Measurements from ENCODE around the gene NDUFB11. TPM values are rescaled to one million over a fixed set of nuclear protein-coding genes. Genes with fewer than 3 reads are reported as not detected.

The NDUFB11 gene
- total RNA-seq, 4 donors from 2014 or later, result 105 to 172 (median 168) TPM

DNA sequence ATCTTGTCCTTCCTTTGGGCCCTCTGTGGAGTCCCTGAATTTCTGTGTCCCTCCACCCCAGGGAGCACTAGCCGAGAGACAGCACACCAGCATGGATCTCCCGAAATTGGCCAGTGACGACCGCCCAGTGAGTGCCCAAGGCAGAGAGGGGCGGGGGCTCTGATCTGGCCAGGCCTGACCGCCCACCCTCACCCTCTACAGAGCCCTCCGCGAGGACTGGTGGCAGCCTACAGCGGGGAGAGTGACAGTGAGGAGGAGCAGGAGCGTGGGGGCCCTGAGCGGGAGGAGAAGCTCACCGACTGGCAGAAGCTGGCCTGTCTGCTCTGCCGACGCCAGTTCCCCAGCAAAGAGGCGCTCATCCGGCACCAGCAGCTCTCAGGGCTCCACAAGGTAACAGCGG is 40.7 kb upstream of the NDUFB11 start:
- Histone ChIP-seq H3K36me3 (peaks cover 0 to 28% of the 10 kb centered on the region in 2 donors), H3K27me3 (no peaks in the 10 kb centered on the region), H3K9me3 (no peaks in the 10 kb centered on the region), H3K27ac (no peak overlapping the region), H3K4me3 (no peak overlapping the region), H3K4me1 (peaks cover 0 to 1% of the 10 kb centered on the region in 2 donors)
- intact Hi-C loops (cut with DNase I; ENCODE audit: low total_unique reads) (no loop called here), in situ Hi-C loops (cut with MboI; ENCODE audit: low sequenced_read_pairs in 4 of 4) (loop anchor here in 1 of 4 donors (25.0 kb wide), 1 partner anchor 177 kb away; the partner anchor contains the start of gene ZNF157)
- TF ChIP-seq, protein P1, sequence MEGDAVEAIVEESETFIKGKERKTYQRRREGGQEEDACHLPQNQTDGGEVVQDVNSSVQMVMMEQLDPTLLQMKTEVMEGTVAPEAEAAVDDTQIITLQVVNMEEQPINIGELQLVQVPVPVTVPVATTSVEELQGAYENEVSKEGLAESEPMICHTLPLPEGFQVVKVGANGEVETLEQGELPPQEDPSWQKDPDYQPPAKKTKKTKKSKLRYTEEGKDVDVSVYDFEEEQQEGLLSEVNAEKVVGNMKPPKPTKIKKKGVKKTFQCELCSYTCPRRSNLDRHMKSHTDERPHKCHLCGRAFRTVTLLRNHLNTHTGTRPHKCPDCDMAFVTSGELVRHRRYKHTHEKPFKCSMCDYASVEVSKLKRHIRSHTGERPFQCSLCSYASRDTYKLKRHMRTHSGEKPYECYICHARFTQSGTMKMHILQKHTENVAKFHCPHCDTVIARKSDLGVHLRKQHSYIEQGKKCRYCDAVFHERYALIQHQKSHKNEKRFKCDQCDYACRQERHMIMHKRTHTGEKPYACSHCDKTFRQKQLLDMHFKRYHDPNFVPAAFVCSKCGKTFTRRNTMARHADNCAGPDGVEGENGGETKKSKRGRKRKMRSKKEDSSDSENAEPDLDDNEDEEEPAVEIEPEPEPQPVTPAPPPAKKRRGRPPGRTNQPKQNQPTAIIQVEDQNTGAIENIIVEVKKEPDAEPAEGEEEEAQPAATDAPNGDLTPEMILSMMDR (IDR thresholded peaks at IDR 0.05 in 4 of 5, conservative IDR thresholded peaks at IDR 0.05 in 1 of 5), result no peak
- TF ChIP-seq POLR2A (IDR thresholded peaks at IDR 0.05), result no peak
- ATAC-seq (no peak), DNase-seq (no peak)

- Histone ChIP-seq H3K36me3 (peaks cover 0 to 28% of the 10 kb centered on the region in 2 donors), H3K27me3 (no peaks in the 10 kb centered on the region), H3K27ac (peak overlapping the region in 1 of 4 donors; percentile 52), H3K4me1 (no peaks in the 10 kb centered on the region), H3K9me3 (no peaks in the 10 kb centered on the region), H3K4me3 (no peak overlapping the region)
- in situ Hi-C loops (cut with MboI; ENCODE audit: low sequenced_read_pairs in 4 of 4) (loop anchor here in 1 of 4 donors (25.0 kb wide), 1 partner anchor 178 kb away; the partner anchor contains the start of gene ZNF157), intact Hi-C loops (cut with DNase I; ENCODE audit: low total_unique reads) (no loop called here)
- no peak for DNase-seq
- TF ChIP-seq, protein P1 (IDR thresholded peaks at IDR 0.05 in 4 of 5, conservative IDR thresholded peaks at IDR 0.05 in 1 of 5), result no peak
- TF ChIP-seq POLR2A (IDR thresholded peaks at IDR 0.05), result no peak
- ATAC-seq, result no peak
These were observed 40.0 kb upstream of the NDUFB11 start for GRCh38 chrX:47184486-47184885.

GRCh38 chrX:47182106-47182700 is 37.7 kb upstream of the NDUFB11 start:
- H3K27ac ChIP-seq, result no peak overlapping the region
- H3K27me3 ChIP-seq, result no peaks in the 10 kb centered on the region
- no peak overlapping the region for H3K4me3 ChIP-seq
- intact Hi-C loops (cut with DNase I; ENCODE audit: low total_unique reads), result no loop called here
- TF ChIP-seq, protein P1 (IDR thresholded peaks at IDR 0.05 in 4 of 5, conservative IDR thresholded peaks at IDR 0.05 in 1 of 5), result no peak
- no peak for TF ChIP-seq POLR2A (IDR thresholded peaks at IDR 0.05)
- peaks cover 0 to 31% of the 10 kb centered on the region in 2 donors for H3K36me3 ChIP-seq
- no peaks in the 10 kb centered on the region for H3K9me3 ChIP-seq
- H3K4me1 ChIP-seq, result no peaks in the 10 kb centered on the region
- ATAC-seq, result no peak
- in situ Hi-C loops (cut with MboI; ENCODE audit: low sequenced_read_pairs in 4 of 4), result loop anchor here in 1 of 4 donors (25.0 kb wide), 1 partner anchor 180 kb away; the partner anchor contains the start of gene ZNF157
- no peak for DNase-seq

DNA sequence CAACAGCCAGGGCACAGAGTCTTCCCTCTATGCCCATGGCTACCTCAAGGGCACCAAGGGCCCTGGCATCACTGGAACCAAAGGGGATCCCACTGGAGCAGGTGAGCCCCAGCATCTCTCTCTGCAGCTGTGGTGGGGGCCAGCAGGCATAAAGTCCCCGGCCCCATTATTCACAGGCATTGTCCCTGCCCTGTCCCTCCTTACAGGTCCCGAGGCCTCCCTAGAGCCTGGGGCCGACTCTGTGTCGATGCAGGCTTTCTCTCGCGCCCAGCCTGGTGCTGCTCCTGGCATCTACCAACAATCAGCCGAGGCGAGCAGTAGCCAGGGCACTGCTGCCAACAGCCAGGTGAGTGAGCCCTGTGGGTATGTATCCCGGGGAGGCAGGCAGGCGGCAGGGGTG is 36.8 kb upstream of the NDUFB11 start:
- Histone ChIP-seq H3K36me3 (peaks cover 0 to 34% of the 10 kb centered on the region in 2 donors), H3K9me3 (no peaks in the 10 kb centered on the region), H3K27me3 (no peaks in the 10 kb centered on the region), H3K4me1 (no peaks in the 10 kb centered on the region), H3K4me3 (no peak overlapping the region), H3K27ac (no peak overlapping the region)
- no peak for TF ChIP-seq POLR2A (IDR thresholded peaks at IDR 0.05)
- TF ChIP-seq, protein P1 (IDR thresholded peaks at IDR 0.05 in 4 of 5, conservative IDR thresholded peaks at IDR 0.05 in 1 of 5), result no peak
- in situ Hi-C loops (cut with MboI; ENCODE audit: low sequenced_read_pairs in 4 of 4) (loop anchor here in 1 of 4 donors (25.0 kb wide), 1 partner anchor 181 kb away; the partner anchor contains the start of gene ZNF157), intact Hi-C loops (cut with DNase I; ENCODE audit: low total_unique reads) (no loop called here)
- DNase-seq (no peak), ATAC-seq (no peak)
